Measurements from ENCODE around the gene NBAS. TPM values are rescaled to one million over a fixed set of nuclear protein-coding genes. Genes with fewer than 3 reads are reported as not detected.

The NBAS gene
- total and polyA plus RNA-seq, 2 of the 13 experiments (the other 11 are each of a cell fraction or from before 2014, with no cell fraction given): 33.6 to 58.7 TPM

GRCh38 chr2:15299904-15300520 is 261.1 kb downstream of the NBAS start:
- Histone ChIP-seq H2AFZ (ENCODE audit: low read length) (no peak overlapping the region), H3K9ac (ENCODE audit: insufficient read depth, low read depth, low read length) (no peak overlapping the region), H3K27ac (ENCODE audit: extremely low read length, insufficient read depth, low read length) (no peak overlapping the region), H3K79me2 (ENCODE audit: insufficient read depth, low read length) (no peaks in the 10 kb centered on the region), H3K9me3 (ENCODE audit: low read length) (no peaks in the 10 kb centered on the region), H3K4me3 (replicated peaks in 1 of 3; ENCODE audit: insufficient read depth in 1 of 3, low read depth in 2 of 3, low read length in 3 of 3) (no peak overlapping the region), H3K36me3 (replicated peaks in 1 of 2; ENCODE audit: control insufficient read depth in 1 of 2, insufficient read depth in 2 of 2, low read length in 2 of 2) (peaks cover 9 to 18% of the 10 kb centered on the region in 2 experiments; a peak in 4 of 5 replicates), H4K20me1 (ENCODE audit: insufficient read depth, low read length) (no peaks in the 10 kb centered on the region), H3K4me1 (ENCODE audit: insufficient read depth, low read length) (no peaks in the 10 kb centered on the region), H3K27me3 (ENCODE audit: control insufficient read depth in 1 of 2, insufficient read depth in 2 of 2, low read length in 2 of 2) (no peaks in the 10 kb centered on the region), H3K4me2 (ENCODE audit: low read depth, low read length) (no peak overlapping the region)
- ChIA-PET POLR2A (no interaction called here), CTCF (ENCODE audit: low intra/inter-chr PET ratio, low total read pairs) (no interaction called here)
- intact Hi-C loops (cut with micrococcal nuclease; ENCODE audit: unreplicated experiment) (no loop called here), in situ Hi-C loops (cut with HindIII; ENCODE audit: extremely low pct_ligation_motif_present, low pct_unique_long_range_greater_than_20kb) (no loop called here)
- no peak for TF ChIP-seq ZNF891 (CRISPR knock-in tag; IDR thresholded peaks at IDR 0.05)
- no peak for TF ChIP-seq MAX (IDR thresholded peaks at IDR 0.05)
- TF ChIP-seq SMAD3 (CRISPR knock-in tag; IDR thresholded peaks at IDR 0.05): no peak
- no peak for TF ChIP-seq SMARCC2 (IDR thresholded peaks at IDR 0.05)
- no peak for TF ChIP-seq JARID2 (CRISPR knock-in tag; IDR thresholded peaks at IDR 0.05; ENCODE audit: insufficient replicate concordance)
- no peak for TF ChIP-seq ZFP36L2 (CRISPR knock-in tag; IDR thresholded peaks at IDR 0.05)
- TF ChIP-seq MTA3 (CRISPR knock-in tag; IDR thresholded peaks at IDR 0.05): no peak
- no peak for TF ChIP-seq ZNF160 (CRISPR knock-in tag; IDR thresholded peaks at IDR 0.05)
- no peak for TF ChIP-seq ZNF282 (IDR thresholded peaks at IDR 0.05; ENCODE audit: partially characterized antibody)
- WGBS (ENCODE audit: low lambda C conversion rate): 86% methylated on average over 4 of the region's 4 CpGs
- DNase-seq (ENCODE audit: low spot score) (no peak), FAIRE-seq (no peak), ATAC-seq (no peak)
- no TSS peak for BruUV-seq (replicated peaks)

GRCh38 chr2:15298770-15299169 is 262.4 kb downstream of the NBAS start:
- Histone ChIP-seq H3K4me2 (ENCODE audit: low read depth, low read length) (no peak overlapping the region), H3K79me2 (ENCODE audit: insufficient read depth, low read length) (no peaks in the 10 kb centered on the region), H3K36me3 (replicated peaks in 1 of 2; ENCODE audit: control insufficient read depth in 1 of 2, insufficient read depth in 2 of 2, low read length in 2 of 2) (peaks cover 7 to 18% of the 10 kb centered on the region in 2 experiments; a peak in 4 of 5 replicates), H4K20me1 (ENCODE audit: insufficient read depth, low read length) (no peaks in the 10 kb centered on the region), H3K27me3 (ENCODE audit: control insufficient read depth in 1 of 2, insufficient read depth in 2 of 2, low read length in 2 of 2) (no peaks in the 10 kb centered on the region), H3K9ac (ENCODE audit: insufficient read depth, low read depth, low read length) (no peak overlapping the region), H3K27ac (ENCODE audit: extremely low read length, insufficient read depth, low read length) (no peak overlapping the region), H3K9me3 (ENCODE audit: low read length) (no peaks in the 10 kb centered on the region), H2AFZ (ENCODE audit: low read length) (no peak overlapping the region), H3K4me3 (replicated peaks in 1 of 3; ENCODE audit: insufficient read depth in 1 of 3, low read depth in 2 of 3, low read length in 3 of 3) (no peak overlapping the region), H3K4me1 (ENCODE audit: insufficient read depth, low read length) (no peaks in the 10 kb centered on the region)
- no peak for ATAC-seq
- intact Hi-C loops (cut with micrococcal nuclease; ENCODE audit: unreplicated experiment) (no loop called here), in situ Hi-C loops (cut with HindIII; ENCODE audit: extremely low pct_ligation_motif_present, low pct_unique_long_range_greater_than_20kb) (no loop called here)
- BruUV-seq (replicated peaks): no TSS peak
- DNase-seq (ENCODE audit: low spot score): no peak
- ChIA-PET CTCF (ENCODE audit: low intra/inter-chr PET ratio, low total read pairs) (no interaction called here), POLR2A (no interaction called here)
- WGBS (ENCODE audit: low lambda C conversion rate): 98% methylated on average over 8 of the region's 8 CpGs
- FAIRE-seq: no peak
- TF ChIP-seq ETV5 (CRISPR knock-in tag; IDR thresholded peaks at IDR 0.05; ENCODE audit: borderline replicate concordance) (no peak), ZNF749 (CRISPR knock-in tag; IDR thresholded peaks at IDR 0.05; ENCODE audit: borderline replicate concordance) (no peak), SRSF1 (optimal IDR thresholded peaks at IDR 0.05; ENCODE audit: low read depth, low read length) (no peak), FOXC1 (CRISPR knock-in tag; IDR thresholded peaks at IDR 0.05; ENCODE audit: borderline replicate concordance) (no peak), ZGPAT (CRISPR knock-in tag; IDR thresholded peaks at IDR 0.05) (no peak), ZNF326 (CRISPR knock-in tag; IDR thresholded peaks at IDR 0.05; ENCODE audit: borderline replicate concordance) (no peak), KDM1A (CRISPR knock-in tag; IDR thresholded peaks at IDR 0.05) (no peak)

Data from HepG2 (cell line).